ENCODE measurements around the gene KNDC1. TPM values are rescaled to one million over a fixed set of nuclear protein-coding genes. Genes with fewer than 3 reads are reported as not detected.

The KNDC1 gene
- polyA plus RNA-seq, 1 donor (not counting 4 experiments of a cell fraction or from before 2014, with no cell fraction given) = 0.20 TPM

GRCh38 chr10:133229265-133230043 is 69.4 kb downstream of the KNDC1 start:
- no peak for FAIRE-seq
- H3K4me1 ChIP-seq (ENCODE audit: control insufficient read depth, extremely low read depth, insufficient read depth, low read length) = peaks cover 4% of the 10 kb centered on the region
- H3K9ac ChIP-seq (ENCODE audit: control insufficient read depth, extremely low read depth, insufficient read depth, low read length) = no peak overlapping the region

GRCh38 chr10:133230044-133230361 is 70.0 kb downstream of the KNDC1 start, which contains the start of gene UTF1:
UTF1 (plus strand) TSS chr10:133230217; CDS start chr10:133230289, 72 bp downstream.
- H3K79me2 ChIP-seq (ENCODE audit: control insufficient read depth, insufficient read depth, low read length) = no peaks in the 10 kb centered on the region
- H3K4me2 ChIP-seq (ENCODE audit: control insufficient read depth, extremely low read depth, insufficient read depth, low read depth, low read length) = no peak within 1 kb of the TSS
- no peaks in the 10 kb centered on the region for H3K9me3 ChIP-seq (ENCODE audit: control insufficient read depth, low read depth, low read length)
- no peak within 1 kb of the TSS for H3K27ac ChIP-seq (ENCODE audit: control insufficient read depth, insufficient read depth, low read length)
- dilution Hi-C loops (cut with MboI; ENCODE audit: extremely low pct_ligation_motif_present, low sequenced_read_pairs) = no loop called here
- no peaks in the 10 kb centered on the region for H3K9me1 ChIP-seq (ENCODE audit: control insufficient read depth, extremely low read depth, insufficient read depth, low read length)
- no peak within 1 kb of the TSS for H3K9ac ChIP-seq (ENCODE audit: control insufficient read depth, extremely low read depth, insufficient read depth, low read length)
- H4K20me1 ChIP-seq (ENCODE audit: control insufficient read depth, extremely low read depth, insufficient read depth, low read length) = no peaks in the 10 kb centered on the region
- H3K4me3 ChIP-seq (ENCODE audit: control insufficient read depth in 2 of 3, extremely low read depth in 1 of 3, insufficient read depth in 2 of 3, low read depth in 1 of 3, low read length in 3 of 3) = no peak within 1 kb of the TSS
- DNase-seq (ENCODE audit: low read depth, low spot score) = no peak
- H2AFZ ChIP-seq (ENCODE audit: control insufficient read depth, low read length) = no peak within 1 kb of the TSS
- H3K36me3 ChIP-seq (ENCODE audit: control insufficient read depth in 2 of 2, extremely low read depth in 1 of 2, insufficient read depth in 2 of 2, low read length in 2 of 2) = no peaks in the 10 kb centered on the region
- peaks cover 4% of the 10 kb centered on the region for H3K4me1 ChIP-seq (ENCODE audit: control insufficient read depth, extremely low read depth, insufficient read depth, low read length)
- FAIRE-seq = no peak
- TF ChIP-seq, protein P1, sequence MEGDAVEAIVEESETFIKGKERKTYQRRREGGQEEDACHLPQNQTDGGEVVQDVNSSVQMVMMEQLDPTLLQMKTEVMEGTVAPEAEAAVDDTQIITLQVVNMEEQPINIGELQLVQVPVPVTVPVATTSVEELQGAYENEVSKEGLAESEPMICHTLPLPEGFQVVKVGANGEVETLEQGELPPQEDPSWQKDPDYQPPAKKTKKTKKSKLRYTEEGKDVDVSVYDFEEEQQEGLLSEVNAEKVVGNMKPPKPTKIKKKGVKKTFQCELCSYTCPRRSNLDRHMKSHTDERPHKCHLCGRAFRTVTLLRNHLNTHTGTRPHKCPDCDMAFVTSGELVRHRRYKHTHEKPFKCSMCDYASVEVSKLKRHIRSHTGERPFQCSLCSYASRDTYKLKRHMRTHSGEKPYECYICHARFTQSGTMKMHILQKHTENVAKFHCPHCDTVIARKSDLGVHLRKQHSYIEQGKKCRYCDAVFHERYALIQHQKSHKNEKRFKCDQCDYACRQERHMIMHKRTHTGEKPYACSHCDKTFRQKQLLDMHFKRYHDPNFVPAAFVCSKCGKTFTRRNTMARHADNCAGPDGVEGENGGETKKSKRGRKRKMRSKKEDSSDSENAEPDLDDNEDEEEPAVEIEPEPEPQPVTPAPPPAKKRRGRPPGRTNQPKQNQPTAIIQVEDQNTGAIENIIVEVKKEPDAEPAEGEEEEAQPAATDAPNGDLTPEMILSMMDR (optimal IDR thresholded peaks at IDR 0.05 in 1 of 3, IDR thresholded peaks at IDR 0.05 in 1 of 3, conservative IDR thresholded peaks at IDR 0.05 in 1 of 3; ENCODE audit: extremely low read depth in 1 of 3, insufficient read depth in 2 of 3, low read length in 3 of 3) = no peak
- TF ChIP-seq EZH2 (IDR thresholded peaks at IDR 0.05; ENCODE audit: low read length) = no peak
- H3K27me3 ChIP-seq (ENCODE audit: control insufficient read depth, extremely low read depth, insufficient read depth, low read length) = peaks cover 73% of the 10 kb centered on the region

More at GRCh38 chr10:133229265-133230043, 69.4 kb downstream of the KNDC1 start:
- Histone ChIP-seq H3K36me3 (ENCODE audit: control insufficient read depth in 2 of 2, extremely low read depth in 1 of 2, insufficient read depth in 2 of 2, low read length in 2 of 2) (no peaks in the 10 kb centered on the region), H3K4me2 (ENCODE audit: control insufficient read depth, extremely low read depth, insufficient read depth, low read depth, low read length) (no peak overlapping the region), H3K27me3 (ENCODE audit: control insufficient read depth, extremely low read depth, insufficient read depth, low read length) (peaks cover 77% of the 10 kb centered on the region), H3K9me3 (ENCODE audit: control insufficient read depth, low read depth, low read length) (no peaks in the 10 kb centered on the region), H3K4me3 (ENCODE audit: control insufficient read depth in 2 of 3, extremely low read depth in 1 of 3, insufficient read depth in 2 of 3, low read depth in 1 of 3, low read length in 3 of 3) (no peak overlapping the region), H2AFZ (ENCODE audit: control insufficient read depth, low read length) (no peak overlapping the region), H4K20me1 (ENCODE audit: control insufficient read depth, extremely low read depth, insufficient read depth, low read length) (no peaks in the 10 kb centered on the region), H3K79me2 (ENCODE audit: control insufficient read depth, insufficient read depth, low read length) (no peaks in the 10 kb centered on the region), H3K9me1 (ENCODE audit: control insufficient read depth, extremely low read depth, insufficient read depth, low read length) (no peaks in the 10 kb centered on the region), H3K27ac (ENCODE audit: control insufficient read depth, insufficient read depth, low read length) (no peak overlapping the region)
- no peak for DNase-seq (ENCODE audit: low read depth, low spot score)
- dilution Hi-C loops (cut with MboI; ENCODE audit: extremely low pct_ligation_motif_present, low sequenced_read_pairs) = no loop called here
- TF ChIP-seq EZH2 (IDR thresholded peaks at IDR 0.05; ENCODE audit: low read length) = peak; percentile 97
- TF ChIP-seq, protein P1 (optimal IDR thresholded peaks at IDR 0.05 in 1 of 3, IDR thresholded peaks at IDR 0.05 in 1 of 3, conservative IDR thresholded peaks at IDR 0.05 in 1 of 3; ENCODE audit: extremely low read depth in 1 of 3, insufficient read depth in 2 of 3, low read length in 3 of 3) = no peak
